Liver (tissue), 9 donors: Measurements from ENCODE around the gene NTM. TPM values are rescaled to one million over a fixed set of nuclear protein-coding genes. Genes with fewer than 3 reads are reported as not detected.

Source experiments
- DNase-seq: peaks from one replicate; pipeline ENCODE4 v3.0.0-alpha.2; 2017; ENCODE audit warnings: low spot score
- H3K27ac ChIP-seq, 2 donors: one replicate each; pipeline ENCODE4 v1.7.0; 2013; ENCODE audit warnings: inconsistent platforms in 2 of 2, low read length in 2 of 2, control low read depth in 1 of 2, low read depth in 1 of 2, mild to moderate bottlenecking in 1 of 2
- H3K27me3 ChIP-seq, 4 donors: one replicate each; pipeline versions ENCODE4 v1.6.1 to v1.7.0; 2013; ENCODE audit warnings: low read length in 3 of 4, inconsistent platforms in 1 of 4, mild to moderate bottlenecking in 1 of 4, moderate library complexity in 1 of 4; ENCODE audit not compliant: control insufficient read depth in 4 of 4, insufficient read depth in 4 of 4
- H3K36me3 ChIP-seq, 4 donors: one replicate each; pipeline versions ENCODE4 v1.6.1 to v1.7.0; 2013; ENCODE audit warnings: low read length in 3 of 4, mild to moderate bottlenecking in 3 of 4, low read depth in 1 of 4, moderate library complexity in 1 of 4; ENCODE audit not compliant: control insufficient read depth in 4 of 4, insufficient read depth in 3 of 4
- H3K4me1 ChIP-seq, 4 donors: one replicate each; pipeline versions ENCODE4 v1.6.1 to v1.7.0; 2013; ENCODE audit warnings: low read length in 3 of 4, mild to moderate bottlenecking in 3 of 4, moderate library complexity in 1 of 4; ENCODE audit not compliant: control insufficient read depth in 4 of 4, insufficient read depth in 4 of 4
- H3K4me3 ChIP-seq, 3 donors: one replicate each; pipeline versions ENCODE4 v1.6.1 to v1.7.0; 2013; ENCODE audit warnings: low read length in 3 of 3, control low read depth in 1 of 3, low read depth in 1 of 3, mild to moderate bottlenecking in 1 of 3
- H3K9ac ChIP-seq, 2 donors: one replicate each; pipeline ENCODE4 v1.7.0; 2013; ENCODE audit warnings: low read length in 2 of 2, mild to moderate bottlenecking in 2 of 2, moderate library complexity in 2 of 2, control low read depth in 1 of 2, low read depth in 1 of 2
- H3K9me3 ChIP-seq, 4 donors: one replicate each; pipeline versions ENCODE4 v1.6.1 to v1.7.0; 2013; ENCODE audit warnings: low read length in 3 of 4; ENCODE audit not compliant: control insufficient read depth in 4 of 4
- EGR1 ChIP-seq, 2 donors: IDR thresholded peaks; 2 replicates each; pipeline ENCODE4 v1.6.1; 2016 to 2018; ENCODE audit warnings: antibody characterized with exemption in 2 of 2, low read depth in 2 of 2
- FOXA1 ChIP-seq: IDR thresholded peaks from 2 replicates; pipeline ENCODE4 v1.6.1; 2016; ENCODE audit warnings: antibody characterized with exemption
- FOXA2 ChIP-seq: IDR thresholded peaks from 2 replicates; pipeline ENCODE4 v1.6.1; 2016; ENCODE audit warnings: antibody characterized with exemption
- GABPA ChIP-seq, 2 donors: IDR thresholded peaks in 1 of 2; conservative IDR thresholded peaks in 1 of 2; 2 replicates each; pipeline ENCODE4 v1.6.1; 2016; ENCODE audit warnings: antibody characterized with exemption in 2 of 2, mild to moderate bottlenecking in 1 of 2, moderate library complexity in 1 of 2
- HNF4A ChIP-seq, 2 donors: conservative IDR thresholded peaks; 2 replicates each; pipeline ENCODE4 v1.6.1; 2016; ENCODE audit warnings: antibody characterized with exemption in 2 of 2, mild to moderate bottlenecking in 2 of 2
- HNF4G ChIP-seq: IDR thresholded peaks from 2 replicates; pipeline ENCODE4 v1.6.1; 2016; ENCODE audit warnings: antibody characterized with exemption
- JUND ChIP-seq, 2 donors: IDR thresholded peaks; 2 replicates each; pipeline ENCODE4 v1.6.1; 2016; ENCODE audit warnings: antibody characterized with exemption in 2 of 2
- NR2F2 ChIP-seq: IDR thresholded peaks from 2 replicates; pipeline ENCODE4 v1.6.1; 2016; ENCODE audit warnings: antibody characterized with exemption
- RAD21 ChIP-seq, 2 donors: IDR thresholded peaks; 2 replicates each; pipeline ENCODE4 v1.6.1; 2016; ENCODE audit warnings: antibody characterized with exemption in 2 of 2, mild to moderate bottlenecking in 2 of 2
- REST ChIP-seq: IDR thresholded peaks from 2 replicates; pipeline ENCODE4 v1.6.1; 2016; ENCODE audit warnings: antibody characterized with exemption, mild to moderate bottlenecking
- RXRA ChIP-seq, 2 donors: IDR thresholded peaks; 2 replicates each; pipeline ENCODE4 v1.6.1; 2017 to 2018; ENCODE audit warnings: antibody characterized with exemption in 2 of 2, mild to moderate bottlenecking in 1 of 2
- SP1 ChIP-seq: IDR thresholded peaks from 2 replicates; pipeline ENCODE4 v1.6.1; 2018; ENCODE audit warnings: antibody characterized with exemption, mild to moderate bottlenecking
- TAF1 ChIP-seq: conservative IDR thresholded peaks from 2 replicates; pipeline ENCODE4 v1.6.1; 2016; ENCODE audit warnings: antibody characterized with exemption, mild to moderate bottlenecking
- YY1 ChIP-seq: IDR thresholded peaks from 2 replicates; pipeline ENCODE4 v1.6.1; 2016; ENCODE audit warnings: antibody characterized with exemption, mild to moderate bottlenecking
- ZBTB33 ChIP-seq: IDR thresholded peaks from 2 replicates; pipeline ENCODE4 v1.6.1; 2016; ENCODE audit warnings: antibody characterized with exemption
- WGBS: extraction: QIAGEN DNeasy Blood & Tissue Kit; methylation state at CpG from one replicate; pipeline ENCODE4 v1.1.7; 2013; 5-methylcytosine and 5-hydroxymethylcytosine counted together
- polyA plus RNA-seq, 2 donors: library from polyadenylated mRNA; stranded (reverse) in 1 of 2; unstranded in 1 of 2; fragments of 200-250 nt in 1 of 2; fragments of >200 nt in 1 of 2; fragmentation: Nextera tagmentation in 1 of 2; extraction: Ambion mirVana in 1 of 2; gene quantifications; one replicate each; pipeline versions ENCODE4 v1.2.1 to v1.2.3, GENCODE V29; 2013 to 2015
- total RNA-seq, 2 donors: library from RNA; depleted of rRNA; stranded (reverse); fragments of >200 nt; gene quantifications; one replicate each; pipeline ENCODE4 v1.2.3, GENCODE V29; 2014
- TF ChIP-seq, protein P1 (sequence below): fragments of 150-350 bp; IDR thresholded peaks from 2 replicates; pipeline ENCODE4 v1.5.1; 2017; ENCODE audit warnings: improper control_type of control experiment, low read depth, low read length; ENCODE audit not compliant: missing input control
- TF ChIP-seq, protein P2 (sequence below): IDR thresholded peaks from 2 replicates; pipeline ENCODE4 v1.6.1; 2016; ENCODE audit warnings: antibody characterized with exemption
- TF ChIP-seq, protein P3 (sequence below): IDR thresholded peaks from 2 replicates; pipeline ENCODE4 v1.6.1; 2016; ENCODE audit warnings: antibody characterized with exemption
- donor health status: healthy.
- donor health status: healthy.
- donor health status: healthy.
- donor health status: healthy.
- donor health status: healthy.

NTM gene
- total and polyA plus RNA-seq, 4 donors: 0.08 to 1.1 (median 0.08) TPM; not detected in 1

- H3K27ac ChIP-seq: no peak overlapping the region
- WGBS: 81% methylated on average over 6 of the region's 6 CpGs
- no peak overlapping the region for H3K9ac ChIP-seq
- TF ChIP-seq RAD21 (IDR thresholded peaks at IDR 0.05) (no peak), YY1 (no peak), ZBTB33 (no peak), NR2F2 (no peak), FOXA1 (no peak), SP1 (no peak)
- no peak overlapping the region for H3K4me3 ChIP-seq
- H3K27me3 ChIP-seq: peaks cover 0 to 6% (median under 1%) of the 10 kb centered on the region in 4 donors
- no peaks in the 10 kb centered on the region for H3K36me3 ChIP-seq
- H3K4me1 ChIP-seq: no peaks in the 10 kb centered on the region
- no peak for DNase-seq
- H3K9me3 ChIP-seq: no peaks in the 10 kb centered on the region
Observed at GRCh38 chr11:132118661-132119060, 748.2 kb downstream of the NTM start.

- no peaks in the 10 kb centered on the region for H3K36me3 ChIP-seq
- 74% methylated on average over 4 of the region's 4 CpGs for WGBS
- H3K27me3 ChIP-seq: peaks cover 0 to 6% (median under 1%) of the 10 kb centered on the region in 4 donors
- no peak overlapping the region for H3K9ac ChIP-seq
- no peaks in the 10 kb centered on the region for H3K4me1 ChIP-seq
- DNase-seq: no peak
- no peak overlapping the region for H3K27ac ChIP-seq
- TF ChIP-seq EGR1 (IDR thresholded peaks at IDR 0.05; ENCODE audit: low read depth in 2 of 2): no peak
- TF ChIP-seq ZBTB33: no peak
- no peak for TF ChIP-seq GABPA (IDR thresholded peaks at IDR 0.05 in 1 of 2, conservative IDR thresholded peaks at IDR 0.05 in 1 of 2)
- TF ChIP-seq SP1: no peak
- no peak for TF ChIP-seq FOXA1
- TF ChIP-seq, protein P1, sequence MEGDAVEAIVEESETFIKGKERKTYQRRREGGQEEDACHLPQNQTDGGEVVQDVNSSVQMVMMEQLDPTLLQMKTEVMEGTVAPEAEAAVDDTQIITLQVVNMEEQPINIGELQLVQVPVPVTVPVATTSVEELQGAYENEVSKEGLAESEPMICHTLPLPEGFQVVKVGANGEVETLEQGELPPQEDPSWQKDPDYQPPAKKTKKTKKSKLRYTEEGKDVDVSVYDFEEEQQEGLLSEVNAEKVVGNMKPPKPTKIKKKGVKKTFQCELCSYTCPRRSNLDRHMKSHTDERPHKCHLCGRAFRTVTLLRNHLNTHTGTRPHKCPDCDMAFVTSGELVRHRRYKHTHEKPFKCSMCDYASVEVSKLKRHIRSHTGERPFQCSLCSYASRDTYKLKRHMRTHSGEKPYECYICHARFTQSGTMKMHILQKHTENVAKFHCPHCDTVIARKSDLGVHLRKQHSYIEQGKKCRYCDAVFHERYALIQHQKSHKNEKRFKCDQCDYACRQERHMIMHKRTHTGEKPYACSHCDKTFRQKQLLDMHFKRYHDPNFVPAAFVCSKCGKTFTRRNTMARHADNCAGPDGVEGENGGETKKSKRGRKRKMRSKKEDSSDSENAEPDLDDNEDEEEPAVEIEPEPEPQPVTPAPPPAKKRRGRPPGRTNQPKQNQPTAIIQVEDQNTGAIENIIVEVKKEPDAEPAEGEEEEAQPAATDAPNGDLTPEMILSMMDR: no peak
- TF ChIP-seq JUND (IDR thresholded peaks at IDR 0.05): no peak
- TF ChIP-seq, protein P2, sequence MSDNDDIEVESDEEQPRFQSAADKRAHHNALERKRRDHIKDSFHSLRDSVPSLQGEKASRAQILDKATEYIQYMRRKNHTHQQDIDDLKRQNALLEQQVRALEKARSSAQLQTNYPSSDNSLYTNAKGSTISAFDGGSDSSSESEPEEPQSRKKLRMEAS: no peak
- TF ChIP-seq FOXA2: no peak
- no peak for TF ChIP-seq RAD21 (IDR thresholded peaks at IDR 0.05)
- no peak for TF ChIP-seq NR2F2
- TF ChIP-seq REST: no peak
- no peak for TF ChIP-seq TAF1
- TF ChIP-seq, protein P3, sequence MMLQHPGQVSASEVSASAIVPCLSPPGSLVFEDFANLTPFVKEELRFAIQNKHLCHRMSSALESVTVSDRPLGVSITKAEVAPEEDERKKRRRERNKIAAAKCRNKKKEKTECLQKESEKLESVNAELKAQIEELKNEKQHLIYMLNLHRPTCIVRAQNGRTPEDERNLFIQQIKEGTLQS: no peak
- no peak for TF ChIP-seq HNF4G
- TF ChIP-seq RXRA (IDR thresholded peaks at IDR 0.05): no peak
- TF ChIP-seq HNF4A (conservative IDR thresholded peaks at IDR 0.05): no peak
- TF ChIP-seq YY1: no peak
- no peaks in the 10 kb centered on the region for H3K9me3 ChIP-seq
- no peak overlapping the region for H3K4me3 ChIP-seq
Observed at GRCh38 chr11:132119573-132119972, 749.2 kb downstream of the NTM start.
